Activated naive CD8-positive, alpha-beta T cell (primary cell): Measurements from ENCODE around the gene AGFG2.
"Not testable (repeated sequence)": the region's sequence is repeated elsewhere in the genome, so short reads cannot be mapped to it uniquely, and the experiment has no call there.

Experiments used
- H3K27ac Mint-ChIP-seq: one replicate; pipeline ENCODE4 v1.8.0; 2021; ENCODE audit warnings: mixed read lengths
- H3K27me3 Mint-ChIP-seq: one replicate; pipeline ENCODE4 v1.8.0; 2021; ENCODE audit warnings: mixed read lengths
- H3K36me3 Mint-ChIP-seq: one replicate; pipeline ENCODE4 v1.8.0; 2021; ENCODE audit warnings: mixed read lengths
- H3K4me1 Mint-ChIP-seq: one replicate; pipeline ENCODE4 v1.8.0; 2021; ENCODE audit warnings: low read depth, mixed read lengths
- H3K4me3 Mint-ChIP-seq: one replicate; pipeline ENCODE4 v1.8.0; 2021; ENCODE audit warnings: mild to moderate bottlenecking, mixed read lengths
- H3K9me3 Mint-ChIP-seq: one replicate; pipeline ENCODE4 v1.8.0; 2021; ENCODE audit warnings: low read depth, mixed read lengths

Gene AGFG2

DNA sequence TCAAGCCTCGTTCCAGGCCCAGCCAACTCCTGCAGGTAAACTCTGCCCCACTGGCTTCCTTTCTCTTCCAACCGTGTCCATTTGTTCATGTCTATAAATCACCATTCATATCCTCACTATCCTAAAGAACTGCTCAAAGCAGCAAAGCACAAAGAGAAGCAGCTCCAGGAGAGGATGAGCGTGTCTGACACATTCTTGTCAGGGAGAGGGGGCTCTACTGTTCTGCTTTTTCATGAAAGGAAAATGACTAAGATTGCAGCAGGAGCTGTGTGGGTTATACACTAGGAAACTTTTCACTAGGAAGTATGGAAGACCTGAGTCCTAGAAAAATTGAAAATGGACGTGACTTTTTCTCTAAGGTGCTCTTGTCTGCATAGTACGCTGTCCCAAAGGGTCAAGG lies 16.7 kb downstream of the AGFG2 start:
- H3K4me3 Mint-ChIP-seq, result no peak overlapping the region
- peaks cover 7% of the 10 kb centered on the region for H3K36me3 Mint-ChIP-seq
- H3K9me3 Mint-ChIP-seq, result no peaks in the 10 kb centered on the region
- H3K27me3 Mint-ChIP-seq, result no peaks in the 10 kb centered on the region
- H3K4me1 Mint-ChIP-seq, result peaks cover 4% of the 10 kb centered on the region
- peak overlapping the region; percentile 55 for H3K27ac Mint-ChIP-seq

- H3K4me3 Mint-ChIP-seq, result no peak overlapping the region
- no peaks in the 10 kb centered on the region for H3K9me3 Mint-ChIP-seq
- no peaks in the 10 kb centered on the region for H3K27me3 Mint-ChIP-seq
- peaks cover 3% of the 10 kb centered on the region for H3K4me1 Mint-ChIP-seq
- H3K36me3 Mint-ChIP-seq, result peaks cover 7% of the 10 kb centered on the region
- peak overlapping the region; percentile 81 for H3K27ac Mint-ChIP-seq
Measured at GRCh38 chr7:100556541-100556940, 17.5 kb downstream of the AGFG2 start.

- Mint-ChIP-seq H3K36me3 (peaks cover 4% of the 10 kb centered on the region), H3K27ac (no peak overlapping the region), H3K4me1 (peaks cover 6% of the 10 kb centered on the region), H3K9me3 (no peaks in the 10 kb centered on the region), H3K4me3 (no peak overlapping the region), H3K27me3 (no peaks in the 10 kb centered on the region)
Measured at GRCh38 chr7:100559127-100559526, 20.1 kb downstream of the AGFG2 start.

- H3K4me1 Mint-ChIP-seq, result peaks cover 12% of the 10 kb centered on the region
- no peaks in the 10 kb centered on the region for H3K27me3 Mint-ChIP-seq
- H3K9me3 Mint-ChIP-seq, result no peaks in the 10 kb centered on the region
- H3K27ac Mint-ChIP-seq, result no peak overlapping the region
- H3K4me3 Mint-ChIP-seq, result no peak overlapping the region
- no peaks in the 10 kb centered on the region for H3K36me3 Mint-ChIP-seq
Measured at GRCh38 chr7:100561491-100562194, 22.6 kb downstream of the AGFG2 start.

- H3K27me3 Mint-ChIP-seq, result no peaks in the 10 kb centered on the region
Measured at GRCh38 chr7:100562195-100563099, 23.4 kb downstream of the AGFG2 start.

DNA sequence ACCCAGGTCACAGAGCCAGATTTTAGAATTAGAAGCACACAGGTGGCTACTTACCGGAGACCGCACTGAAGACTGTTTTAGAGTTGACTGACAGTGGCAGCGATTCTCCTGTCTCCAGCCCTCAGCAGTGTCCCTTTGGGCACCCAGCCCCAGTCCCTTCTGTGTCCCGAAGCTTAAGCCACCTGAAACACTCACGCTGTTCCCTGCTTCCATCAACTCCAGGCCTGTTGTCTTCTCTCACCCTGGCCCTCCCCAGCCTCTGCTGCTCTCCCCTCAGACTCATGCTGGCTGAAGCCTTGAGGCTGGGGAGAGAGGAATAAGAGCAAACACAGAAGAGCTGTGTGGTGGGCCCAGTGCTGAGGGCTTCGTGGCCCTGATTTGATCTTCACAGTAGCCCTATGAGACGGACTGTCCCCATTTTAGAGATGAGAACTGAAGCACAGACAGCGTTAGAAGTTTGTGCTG lies 24.1 kb downstream of the AGFG2 start:
- no peaks in the 10 kb centered on the region for H3K36me3 Mint-ChIP-seq
- no peak overlapping the region for H3K27ac Mint-ChIP-seq
- peaks cover 18% of the 10 kb centered on the region for H3K4me1 Mint-ChIP-seq
- no peaks in the 10 kb centered on the region for H3K27me3 Mint-ChIP-seq
- H3K9me3 Mint-ChIP-seq, result no peaks in the 10 kb centered on the region
- H3K4me3 Mint-ChIP-seq, result no peak overlapping the region

More at GRCh38 chr7:100562195-100563099, 23.4 kb downstream of the AGFG2 start:
- H3K4me3 Mint-ChIP-seq, result no peak overlapping the region
- no peaks in the 10 kb centered on the region for H3K9me3 Mint-ChIP-seq
- H3K4me1 Mint-ChIP-seq, result peaks cover 12% of the 10 kb centered on the region
- no peak overlapping the region for H3K27ac Mint-ChIP-seq
- H3K36me3 Mint-ChIP-seq, result no peaks in the 10 kb centered on the region

DNA sequence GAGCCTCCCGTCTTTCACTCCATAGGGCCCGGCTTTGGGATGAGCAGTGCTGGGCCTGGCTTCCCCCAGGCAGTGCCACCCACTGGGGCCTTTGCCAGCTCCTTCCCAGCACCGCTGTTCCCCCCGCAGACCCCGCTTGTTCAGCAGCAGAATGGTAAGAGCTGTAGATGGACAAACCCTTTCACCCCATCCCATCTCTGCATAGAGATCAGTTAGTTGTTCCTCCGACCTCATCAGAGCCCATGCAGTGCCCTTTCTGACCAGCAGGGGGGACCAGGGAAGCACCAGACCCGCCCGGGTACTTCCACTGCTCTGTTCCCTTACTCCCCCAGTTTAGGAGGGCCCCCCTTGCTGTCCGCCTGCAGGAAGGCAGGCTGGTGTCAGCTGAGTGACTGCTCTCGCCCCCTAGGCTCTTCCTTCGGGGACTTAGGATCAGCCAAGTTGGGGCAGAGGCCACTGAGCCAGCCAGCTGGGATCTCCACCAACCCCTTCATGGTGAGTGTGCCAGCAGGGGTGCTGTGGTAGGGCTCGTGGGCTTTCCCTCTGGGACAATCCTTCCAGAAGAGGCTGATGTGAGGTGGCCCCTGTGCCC lies 24.9 kb downstream of the AGFG2 start:
- no peak overlapping the region for H3K4me3 Mint-ChIP-seq
- peaks cover 24% of the 10 kb centered on the region for H3K4me1 Mint-ChIP-seq
- H3K36me3 Mint-ChIP-seq, result no peaks in the 10 kb centered on the region

GRCh38 chr7:100564405-100564804 lies 25.4 kb downstream of the AGFG2 start:
- not testable (repeated sequence) for H3K27me3 Mint-ChIP-seq, H3K9me3 Mint-ChIP-seq, H3K4me3 Mint-ChIP-seq, H3K36me3 Mint-ChIP-seq
- Mint-ChIP-seq H3K27ac (peak overlapping the region; percentile 22), H3K4me1 (peaks cover 26% of the 10 kb centered on the region)

More for the DNA sequence above, 24.9 kb downstream of the AGFG2 start:
- Mint-ChIP-seq H3K27me3 (no peaks in the 10 kb centered on the region), H3K9me3 (no peaks in the 10 kb centered on the region), H3K27ac (no peak overlapping the region)

DNA sequence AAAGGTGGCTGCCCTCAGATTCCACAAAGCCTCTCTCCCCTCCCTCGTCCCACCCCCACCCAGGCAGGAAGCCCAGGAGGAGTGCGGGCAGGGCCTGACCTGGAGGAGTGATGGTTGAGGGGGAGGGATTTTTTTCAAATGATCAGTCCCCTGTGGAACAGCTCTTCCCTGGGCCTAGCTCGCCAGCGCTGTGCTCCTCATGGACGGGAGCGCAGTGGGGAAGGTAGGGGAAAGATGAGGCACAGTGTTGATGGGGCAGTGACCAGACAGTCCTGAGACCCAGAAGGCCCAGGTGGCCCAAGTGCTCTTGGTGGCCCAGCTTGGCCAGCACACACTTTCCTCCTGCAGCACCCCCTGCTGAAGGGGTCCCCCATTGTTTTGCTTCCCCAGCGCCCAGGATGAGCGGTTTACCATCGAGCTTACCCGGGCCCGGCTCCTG lies 26.1 kb downstream of the AGFG2 start:
- H3K9me3 Mint-ChIP-seq, result no peaks in the 10 kb centered on the region
- no peaks in the 10 kb centered on the region for H3K27me3 Mint-ChIP-seq
- H3K36me3 Mint-ChIP-seq, result no peaks in the 10 kb centered on the region
- H3K4me1 Mint-ChIP-seq, result peaks cover 27% of the 10 kb centered on the region
- no peak overlapping the region for H3K27ac Mint-ChIP-seq
- no peak overlapping the region for H3K4me3 Mint-ChIP-seq

- H3K36me3 Mint-ChIP-seq, result no peaks in the 10 kb centered on the region
- H3K27ac Mint-ChIP-seq, result no peak overlapping the region
- H3K27me3 Mint-ChIP-seq, result no peaks in the 10 kb centered on the region
- peaks cover 32% of the 10 kb centered on the region for H3K4me1 Mint-ChIP-seq
- no peak overlapping the region for H3K4me3 Mint-ChIP-seq
- no peaks in the 10 kb centered on the region for H3K9me3 Mint-ChIP-seq
Measured at GRCh38 chr7:100566018-100566531, 27.1 kb downstream of the AGFG2 start.

DNA sequence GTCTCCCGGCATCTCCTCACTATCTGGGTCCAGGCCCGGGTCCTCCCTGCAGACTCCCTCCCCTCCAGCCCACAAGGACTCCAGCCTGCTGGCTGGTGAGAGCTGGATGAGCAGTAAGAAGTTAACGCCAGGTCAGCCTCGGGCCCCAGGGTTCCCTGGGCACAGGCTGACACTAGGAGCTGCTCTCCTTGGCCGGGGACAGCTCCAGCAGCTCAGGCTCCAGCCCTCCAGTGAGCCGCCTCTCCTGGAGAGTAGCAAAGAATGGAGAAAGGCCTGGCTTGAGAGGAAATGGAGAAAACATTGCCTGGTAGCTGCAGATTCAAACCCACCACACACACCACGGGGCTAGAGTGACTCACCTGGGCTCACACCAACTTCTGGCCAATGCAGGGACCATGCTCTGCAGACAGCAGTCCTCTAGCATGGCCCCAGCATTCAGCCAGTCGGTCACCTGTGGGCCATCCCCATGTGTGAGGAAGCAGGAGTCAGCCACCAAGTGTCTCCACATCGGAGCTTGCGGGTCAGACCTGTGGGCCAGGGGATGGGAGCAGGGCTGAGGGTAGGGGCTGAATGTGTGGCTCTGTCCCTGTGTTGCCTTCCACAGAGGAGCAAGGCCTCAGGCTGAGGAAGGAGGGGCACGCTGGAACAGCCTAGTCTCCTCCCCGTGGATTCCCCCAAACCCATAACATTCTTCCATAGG lies 28.2 kb downstream of the AGFG2 start:
- H3K4me3 Mint-ChIP-seq, result no peak overlapping the region
- no peak overlapping the region for H3K27ac Mint-ChIP-seq
- no peaks in the 10 kb centered on the region for H3K9me3 Mint-ChIP-seq
- no peaks in the 10 kb centered on the region for H3K36me3 Mint-ChIP-seq
- H3K4me1 Mint-ChIP-seq, result peaks cover 38% of the 10 kb centered on the region
- H3K27me3 Mint-ChIP-seq, result no peaks in the 10 kb centered on the region

- H3K9me3 Mint-ChIP-seq, result no peaks in the 10 kb centered on the region
- no peaks in the 10 kb centered on the region for H3K27me3 Mint-ChIP-seq
- no peak overlapping the region for H3K4me3 Mint-ChIP-seq
- H3K27ac Mint-ChIP-seq, result no peak overlapping the region
- peaks cover 41% of the 10 kb centered on the region for H3K4me1 Mint-ChIP-seq
- no peaks in the 10 kb centered on the region for H3K36me3 Mint-ChIP-seq
Measured at GRCh38 chr7:100567751-100568175, 28.8 kb downstream of the AGFG2 start.

DNA sequence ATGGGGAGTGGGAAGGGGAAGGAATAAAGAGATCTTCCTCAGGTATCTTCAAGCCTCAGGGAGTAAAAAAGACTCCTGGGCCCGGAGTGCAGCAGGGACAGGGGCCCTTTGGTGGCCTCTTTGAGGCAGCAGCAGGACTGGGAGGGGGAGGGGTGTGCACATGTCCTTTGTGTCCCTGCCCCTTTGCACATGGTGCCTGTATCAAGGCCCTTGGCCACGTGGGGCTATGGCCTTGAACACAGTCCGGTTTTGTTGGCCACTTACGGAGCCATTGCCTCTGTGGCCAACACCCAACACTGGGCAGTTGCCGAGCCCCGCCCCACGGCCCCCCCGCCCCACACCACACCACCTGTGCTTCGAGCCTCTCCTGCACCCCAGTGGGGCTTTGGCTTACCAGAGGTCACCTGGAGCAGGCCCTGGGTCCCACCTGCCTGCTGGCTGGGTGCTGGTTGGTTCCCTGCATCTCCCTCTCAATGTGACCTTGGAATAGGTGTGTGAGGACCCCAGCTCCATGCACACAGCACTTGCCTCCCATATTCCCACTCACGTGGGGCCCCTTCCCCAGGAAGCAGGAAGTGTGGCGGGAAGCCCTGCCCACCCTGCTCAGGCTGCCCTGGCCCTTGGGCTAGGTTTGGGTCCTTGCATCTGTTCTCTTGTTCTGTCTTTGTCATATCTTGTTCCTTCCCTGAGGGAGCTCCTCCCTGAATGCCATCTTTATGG lies 29.3 kb downstream of the AGFG2 start:
- H3K4me1 Mint-ChIP-seq, result peaks cover 41% of the 10 kb centered on the region
- H3K9me3 Mint-ChIP-seq, result no peaks in the 10 kb centered on the region
- no peaks in the 10 kb centered on the region for H3K27me3 Mint-ChIP-seq
- no peaks in the 10 kb centered on the region for H3K36me3 Mint-ChIP-seq
- H3K27ac Mint-ChIP-seq, result peak overlapping the region; percentile 16
- H3K4me3 Mint-ChIP-seq, result peak overlapping the region; percentile 60
